ENCODE results near the gene APEX2.
"Not testable (repeated sequence)": the region's sequence is repeated elsewhere in the genome, so short reads cannot be mapped to it uniquely, and the experiment has no call there.

APEX2 gene

DNA sequence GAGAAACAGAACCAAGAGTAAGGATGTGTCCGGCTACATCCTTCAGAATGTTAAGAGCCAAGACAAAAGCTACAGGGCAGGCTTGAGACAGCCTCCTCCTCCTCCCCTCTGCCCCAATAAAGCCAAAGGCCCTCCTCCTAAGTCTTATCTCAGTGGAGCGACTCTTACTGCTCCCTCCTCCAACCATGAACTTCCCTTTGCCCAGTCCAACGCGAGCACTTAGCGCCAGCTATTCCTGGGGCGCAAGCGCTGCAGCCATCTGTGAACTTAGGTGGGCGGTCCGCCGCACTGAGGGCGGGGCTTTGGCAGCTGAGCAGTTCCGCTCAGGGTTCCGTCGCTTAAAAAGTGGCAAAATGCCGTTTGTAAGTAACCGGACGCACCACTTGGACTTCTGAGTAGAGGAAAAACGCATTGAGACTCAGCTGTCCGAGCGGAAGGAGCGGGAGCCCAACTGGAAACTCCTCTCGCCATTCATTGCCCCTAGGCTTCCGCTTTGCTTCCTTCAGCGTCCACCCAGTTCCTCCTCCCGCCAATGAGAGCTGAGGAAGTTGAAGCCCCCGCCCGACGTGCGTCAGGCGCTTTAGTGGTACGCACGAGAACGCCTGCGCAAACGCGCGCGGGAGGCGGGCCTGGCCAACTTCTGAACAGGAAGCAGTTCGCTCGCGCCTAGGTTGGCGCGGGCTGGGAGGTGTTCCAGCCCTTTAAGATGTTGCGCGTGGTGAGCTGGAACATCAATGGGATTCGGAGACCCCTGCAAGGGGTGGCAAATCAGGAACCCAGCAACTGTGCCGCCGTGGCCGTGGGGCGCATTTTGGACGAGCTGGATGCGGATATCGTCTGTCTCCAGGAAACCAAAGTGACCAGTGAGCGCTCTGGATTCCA lies at the start of gene APEX2:
TSS of gene APEX2 (plus strand) at position 647 of the 882 bp plus-strand sequence. CDS start at position 707, 60 bp downstream.
- DNase-seq = peak; percentile 89

DNA sequence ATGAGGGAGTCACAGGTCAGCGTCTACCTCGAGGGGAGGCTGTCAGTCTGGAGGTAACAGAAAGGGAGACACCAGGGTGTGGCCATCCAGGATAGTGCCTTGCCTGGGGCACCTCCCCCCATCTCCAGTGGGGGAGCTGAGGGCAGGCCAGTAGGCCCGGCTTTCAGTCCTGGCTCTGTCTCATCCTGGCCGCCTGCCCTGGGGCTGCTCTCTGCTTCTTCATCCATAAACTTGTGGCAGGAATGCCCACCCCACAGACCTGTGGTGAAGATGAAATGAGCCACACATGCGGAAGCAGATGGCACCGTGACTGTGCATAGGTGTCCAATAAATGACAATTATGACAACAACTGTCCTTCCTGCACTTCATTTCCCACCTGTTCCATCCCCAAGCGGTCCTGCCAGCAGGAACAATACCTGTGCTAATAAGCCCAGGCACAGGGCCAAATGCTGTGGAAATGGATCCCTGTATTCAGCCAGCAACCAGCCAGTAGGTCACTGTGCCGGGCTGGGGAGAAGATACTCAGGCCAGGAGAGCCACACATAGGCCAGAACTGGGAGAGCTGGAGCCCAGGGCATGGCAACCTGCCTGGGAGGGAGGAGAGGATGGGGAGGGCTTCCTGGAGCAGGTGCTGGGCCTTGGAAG lies 49.3 kb upstream of the APEX2 start:
- DNase-seq = no peak

- no peak for DNase-seq
Observed at GRCh38 chrX:54961750-54962149, 38.4 kb upstream of the APEX2 start.

GRCh38 chrX:54964766-54965497 lies 35.2 kb upstream of the APEX2 start:
- DNase-seq = no peak

GRCh38 chrX:54977387-54977786 lies 22.8 kb upstream of the APEX2 start:
- DNase-seq = no peak

DNA sequence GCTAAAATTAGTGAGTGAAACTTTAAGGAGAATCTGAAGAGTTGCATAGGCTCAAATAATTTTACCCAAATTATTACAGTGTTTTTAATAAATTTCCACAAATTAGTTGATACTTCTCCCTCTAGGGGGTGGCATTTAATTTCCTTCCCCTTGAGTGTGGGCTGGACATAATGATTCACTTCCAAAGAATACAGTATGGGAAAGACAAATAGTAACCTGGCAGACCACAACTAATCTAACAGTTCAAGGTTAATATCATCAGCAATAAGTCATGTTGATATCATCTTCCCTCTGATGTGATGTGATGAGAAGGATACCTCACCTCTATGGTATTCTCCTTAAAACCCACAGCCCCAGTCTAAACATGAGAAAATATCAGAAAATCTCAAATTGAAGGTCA lies 21.7 kb upstream of the APEX2 start:
- no peak for DNase-seq

- no peak for DNase-seq
Observed at GRCh38 chrX:54979432-54979831, 20.7 kb upstream of the APEX2 start.

DNA sequence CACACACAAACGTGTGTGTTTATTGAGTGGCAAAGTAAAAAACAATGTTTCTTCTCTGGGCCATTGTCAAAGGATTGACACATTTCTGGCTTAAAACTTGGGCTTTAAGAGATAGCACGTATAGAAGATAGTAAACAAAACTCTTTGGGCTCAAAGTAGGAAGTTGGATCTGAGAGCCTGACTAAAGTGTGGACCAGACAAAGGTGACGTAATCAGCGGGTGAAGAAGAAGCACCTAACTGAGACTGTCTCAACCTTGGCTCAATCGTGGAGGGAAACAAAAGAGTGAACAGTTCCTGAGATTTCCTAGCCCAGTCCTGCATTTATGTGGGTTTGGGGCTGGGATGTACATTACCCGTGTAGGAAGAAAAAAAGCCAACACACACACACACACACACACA lies 19.8 kb upstream of the APEX2 start:
- DNase-seq = no peak

- not testable (repeated sequence) for DNase-seq
Observed at GRCh38 chrX:54983306-54983705, 16.9 kb upstream of the APEX2 start.

GRCh38 chrX:54991706-54992105 lies 8.5 kb upstream of the APEX2 start:
- DNase-seq = no peak

- DNase-seq = no peak
Observed at GRCh38 chrX:54992911-54993622, 7.1 kb upstream of the APEX2 start.

DNA sequence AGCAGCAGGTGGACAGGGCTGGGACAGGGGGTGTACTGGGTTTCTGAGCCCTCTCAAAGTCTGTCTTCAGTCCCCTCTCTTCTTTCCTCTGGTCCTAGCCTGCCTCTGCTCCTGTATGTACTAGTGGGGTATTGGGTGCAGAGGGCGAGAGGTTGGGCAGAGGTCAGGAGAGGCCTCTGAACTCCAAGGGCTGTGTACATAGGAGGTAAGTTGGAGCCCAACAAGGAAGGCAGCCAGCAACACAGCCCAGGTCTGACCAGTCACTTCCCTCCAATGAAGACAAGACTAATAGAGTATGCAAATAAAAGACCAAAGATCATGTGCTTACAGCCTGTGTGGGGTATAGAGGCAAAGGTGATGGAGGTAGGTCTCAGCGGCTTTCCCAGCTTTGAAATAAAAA lies 6.1 kb upstream of the APEX2 start, which contains the start of gene PFKFB1:
TSS of gene PFKFB1 (minus strand) at position 90 of the 400 bp plus-strand sequence. CDS start 181 bp downstream, outside the sequence.
- DNase-seq = no peak

DNA sequence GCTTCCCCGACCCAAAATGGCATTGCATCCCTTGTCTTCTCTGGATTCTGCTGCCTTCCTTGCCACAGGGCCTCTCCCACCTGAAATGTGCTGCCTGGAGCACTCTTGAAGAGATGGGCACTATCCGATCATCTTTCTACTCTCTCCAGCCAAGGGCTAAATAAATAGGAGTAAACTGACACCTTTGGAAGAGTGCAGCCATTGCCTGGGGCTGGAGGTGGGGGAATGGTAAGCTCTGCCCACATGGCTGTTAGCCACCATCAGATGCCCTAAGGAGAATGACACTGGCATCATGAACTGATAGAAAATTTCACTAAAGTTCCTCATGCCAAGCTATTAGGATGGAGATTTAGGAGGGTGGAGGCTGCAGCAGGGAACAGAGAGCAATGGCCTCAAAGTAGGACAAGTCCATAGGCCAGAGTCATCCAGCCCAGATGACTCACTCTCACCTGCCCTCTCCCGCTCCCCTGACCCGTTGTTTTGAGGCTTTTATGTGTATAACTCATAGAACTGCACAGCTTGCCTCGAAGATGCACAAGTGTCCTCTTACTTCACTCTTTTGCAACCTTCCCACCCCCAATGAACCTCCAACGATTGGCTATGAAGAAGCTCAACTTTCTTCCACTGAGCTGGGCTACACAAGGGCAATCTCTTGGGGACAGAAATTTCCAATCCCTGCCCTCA lies 5.4 kb upstream of the APEX2 start:
- no peak for DNase-seq

DNA sequence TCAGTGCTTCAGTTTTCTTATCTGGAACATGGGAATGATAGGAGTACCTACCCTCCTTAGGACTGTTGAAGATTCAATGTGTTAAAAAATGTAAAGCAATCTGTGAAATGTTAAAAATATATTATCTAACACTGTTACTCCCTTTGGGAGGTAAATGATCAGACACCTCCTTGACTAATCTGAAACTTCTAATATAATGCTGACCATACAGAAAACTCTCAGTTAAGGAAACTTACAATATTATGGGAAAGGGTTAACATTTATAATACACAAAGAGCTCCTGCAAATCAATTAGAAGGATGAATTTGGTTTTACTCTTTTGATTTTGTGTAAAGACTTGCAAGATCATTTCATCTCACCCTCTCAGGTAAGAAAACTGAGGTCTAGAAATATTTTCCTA lies 4.5 kb upstream of the APEX2 start:
- DNase-seq = no peak

DNA sequence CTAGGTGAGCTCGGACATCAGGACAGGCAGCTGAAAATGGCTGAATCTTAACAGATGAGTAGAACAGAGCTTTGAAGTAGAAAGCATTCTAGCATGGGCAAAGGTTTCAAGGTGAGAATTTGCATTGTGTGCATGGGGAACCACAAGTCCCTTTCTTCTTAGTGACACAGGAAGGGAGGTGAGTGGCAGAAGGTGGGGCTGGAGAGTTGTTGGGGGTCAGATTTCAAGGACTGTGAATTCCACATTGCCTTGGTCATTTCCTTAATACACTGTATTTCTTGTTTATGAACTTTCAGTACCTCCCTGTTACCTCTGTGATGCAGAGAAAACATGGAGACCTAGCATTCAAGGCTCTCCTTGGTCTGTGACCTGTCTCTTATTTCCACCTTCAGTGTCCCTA lies 4.1 kb downstream of the APEX2 start:
- DNase-seq = no peak

GRCh38 chrX:55005256-55005655 lies 5.1 kb downstream of the APEX2 start:
- no peak for DNase-seq

DNA sequence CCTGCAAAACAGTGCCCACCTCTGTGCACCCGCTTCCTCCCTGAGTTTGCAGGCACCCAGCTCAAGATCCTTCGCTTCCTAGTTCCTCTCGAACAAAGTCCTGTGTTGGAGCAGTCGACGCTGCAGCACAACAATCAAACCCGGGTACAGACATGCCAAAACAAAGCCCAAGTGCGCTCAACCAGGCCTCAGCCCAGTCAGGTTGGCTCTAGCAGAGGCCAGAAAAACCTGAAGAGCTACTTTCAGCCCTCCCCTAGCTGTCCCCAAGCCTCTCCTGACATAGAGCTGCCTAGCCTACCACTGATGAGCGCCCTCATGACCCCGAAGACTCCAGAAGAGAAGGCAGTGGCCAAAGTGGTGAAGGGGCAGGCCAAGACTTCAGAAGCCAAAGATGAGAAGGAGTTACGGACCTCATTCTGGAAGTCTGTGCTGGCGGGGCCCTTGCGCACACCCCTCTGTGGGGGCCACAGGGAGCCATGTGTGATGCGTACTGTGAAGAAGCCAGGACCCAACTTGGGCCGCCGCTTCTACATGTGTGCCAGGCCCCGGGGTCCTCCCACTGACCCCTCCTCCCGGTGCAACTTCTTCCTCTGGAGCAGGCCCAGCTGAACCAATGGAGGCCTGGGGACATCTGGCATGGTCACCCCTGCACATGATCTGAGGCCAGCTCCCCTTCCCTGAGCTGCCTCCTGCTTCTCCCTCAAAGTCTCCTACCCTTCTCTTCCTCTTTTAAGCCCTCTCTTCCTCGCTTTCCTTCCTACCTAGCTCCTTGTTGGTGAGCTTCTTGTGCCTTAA lies 6.9 kb downstream of the APEX2 start:
- no peak for DNase-seq

- DNase-seq = no peak
Observed at GRCh38 chrX:55007656-55008055, 7.5 kb downstream of the APEX2 start.

- DNase-seq = no peak
Observed at GRCh38 chrX:55008571-55009358, 8.6 kb downstream of the APEX2 start.

GRCh38 chrX:55011294-55011693 lies 11.1 kb downstream of the APEX2 start:
- DNase-seq = no peak

- no peak for DNase-seq
Observed at GRCh38 chrX:55014897-55015299, 14.7 kb downstream of the APEX2 start.

Measured in CD4-positive, alpha-beta T cell treated with Interferon gamma for 1 hour (primary cell).